GM06990 (cell line): ENCODE measurements around the gene CD82.

Experiments
- DNase-seq: peaks from one replicate; pipeline ENCODE4 v3.0.0-alpha.2; 2011; ENCODE audit not compliant: insufficient read length; ENCODE audit errors: extremely low read depth
- H3K27me3 ChIP-seq: replicated peaks from 2 replicates; pipeline ENCODE4 v1.6.0; 2011; ENCODE audit warnings: low read length; ENCODE audit not compliant: control insufficient read depth, insufficient read depth
- H3K36me3 ChIP-seq: 2 replicates; pipeline ENCODE4 v1.5.1; 2011; ENCODE audit warnings: low read length; ENCODE audit not compliant: control insufficient read depth, insufficient read depth
- H3K4me3 ChIP-seq: replicated peaks from 2 replicates; pipeline ENCODE4 v1.5.1; 2011; ENCODE audit warnings: low read depth, mild to moderate bottlenecking, control low read depth, low read length
- CTCF ChIP-seq: IDR thresholded peaks from 2 replicates; pipeline ENCODE4 v1.5.1; 2011; ENCODE audit warnings: low read length, control low read depth, mild to moderate bottlenecking, inconsistent platforms; ENCODE audit not compliant: insufficient read depth, poor library complexity, severe bottlenecking

Gene CD82

DNA sequence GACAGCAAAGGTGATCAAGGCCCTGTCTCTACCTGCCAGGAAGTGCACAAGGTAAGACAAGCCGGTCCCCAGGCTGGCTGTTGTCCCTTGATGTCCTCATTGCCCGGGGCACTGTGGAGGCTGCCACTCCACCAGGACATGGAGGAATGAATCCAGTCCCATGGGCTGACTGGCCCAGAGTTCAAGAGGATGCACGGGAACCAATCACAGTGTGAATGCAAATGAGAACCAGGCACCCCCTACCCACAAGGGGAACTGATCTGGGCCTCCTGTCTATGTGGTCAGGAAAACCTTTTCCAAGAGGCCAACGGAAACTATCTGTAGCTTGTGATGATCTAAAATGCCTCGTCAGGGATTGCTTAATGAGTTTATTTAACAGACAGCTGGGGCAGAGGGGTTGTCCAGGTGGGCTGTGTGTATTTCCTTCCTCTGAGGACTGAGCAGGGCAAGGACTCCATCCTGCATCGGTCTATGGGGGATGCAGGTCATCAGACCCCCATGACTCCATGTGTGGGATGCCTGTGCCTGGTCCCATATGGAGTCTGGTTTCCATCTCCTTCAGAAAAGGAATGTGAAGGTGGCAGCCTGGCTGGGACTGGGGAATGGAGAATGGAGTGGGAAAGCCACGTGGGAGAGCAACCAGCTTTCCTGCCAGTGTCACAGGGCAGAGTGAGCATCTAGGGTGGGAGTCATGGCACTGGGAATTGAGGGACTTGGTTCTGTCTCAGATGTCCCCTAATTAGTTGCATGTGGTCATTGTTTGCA lies 60.5 kb downstream of the CD82 start:
- peaks cover 6% of the 10 kb centered on the region for H3K36me3 ChIP-seq
- DNase-seq = no peak
- no peak for TF ChIP-seq CTCF
- H3K27me3 ChIP-seq = no peaks in the 10 kb centered on the region
- H3K4me3 ChIP-seq = no peak overlapping the region

DNA sequence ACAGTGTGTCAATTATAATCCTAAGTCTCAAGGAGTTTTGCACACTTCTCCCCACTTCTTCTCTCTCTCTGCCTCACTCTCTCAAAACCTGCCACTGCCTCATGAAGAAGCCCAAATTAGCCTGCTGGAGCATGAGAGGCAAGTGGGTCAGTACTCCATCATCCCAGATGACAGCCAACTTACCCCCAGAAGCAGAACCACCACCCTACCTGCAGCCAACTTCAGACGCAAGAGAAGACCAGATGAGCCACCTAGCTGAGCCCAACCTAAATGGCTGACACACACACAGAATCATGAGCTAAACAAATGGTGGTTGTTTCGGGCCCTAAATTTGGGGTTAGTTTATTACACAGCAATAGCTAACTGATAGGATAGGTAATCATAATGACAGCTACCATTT lies 61.2 kb downstream of the CD82 start:
- no peaks in the 10 kb centered on the region for H3K27me3 ChIP-seq
- peaks cover 3% of the 10 kb centered on the region for H3K36me3 ChIP-seq
- no peak for TF ChIP-seq CTCF
- no peak for DNase-seq
- no peak overlapping the region for H3K4me3 ChIP-seq

GRCh38 chr11:44627165-44627789 lies 61.8 kb downstream of the CD82 start:
- Histone ChIP-seq H3K36me3 (no peaks in the 10 kb centered on the region), H3K4me3 (no peak overlapping the region), H3K27me3 (no peaks in the 10 kb centered on the region)
- no peak for DNase-seq
- no peak for TF ChIP-seq CTCF

- Histone ChIP-seq H3K4me3 (no peak overlapping the region), H3K36me3 (no peaks in the 10 kb centered on the region), H3K27me3 (no peaks in the 10 kb centered on the region)
- DNase-seq = no peak
- TF ChIP-seq CTCF = no peak
These were observed 62.7 kb downstream of the CD82 start for GRCh38 chr11:44627911-44628729.

DNA sequence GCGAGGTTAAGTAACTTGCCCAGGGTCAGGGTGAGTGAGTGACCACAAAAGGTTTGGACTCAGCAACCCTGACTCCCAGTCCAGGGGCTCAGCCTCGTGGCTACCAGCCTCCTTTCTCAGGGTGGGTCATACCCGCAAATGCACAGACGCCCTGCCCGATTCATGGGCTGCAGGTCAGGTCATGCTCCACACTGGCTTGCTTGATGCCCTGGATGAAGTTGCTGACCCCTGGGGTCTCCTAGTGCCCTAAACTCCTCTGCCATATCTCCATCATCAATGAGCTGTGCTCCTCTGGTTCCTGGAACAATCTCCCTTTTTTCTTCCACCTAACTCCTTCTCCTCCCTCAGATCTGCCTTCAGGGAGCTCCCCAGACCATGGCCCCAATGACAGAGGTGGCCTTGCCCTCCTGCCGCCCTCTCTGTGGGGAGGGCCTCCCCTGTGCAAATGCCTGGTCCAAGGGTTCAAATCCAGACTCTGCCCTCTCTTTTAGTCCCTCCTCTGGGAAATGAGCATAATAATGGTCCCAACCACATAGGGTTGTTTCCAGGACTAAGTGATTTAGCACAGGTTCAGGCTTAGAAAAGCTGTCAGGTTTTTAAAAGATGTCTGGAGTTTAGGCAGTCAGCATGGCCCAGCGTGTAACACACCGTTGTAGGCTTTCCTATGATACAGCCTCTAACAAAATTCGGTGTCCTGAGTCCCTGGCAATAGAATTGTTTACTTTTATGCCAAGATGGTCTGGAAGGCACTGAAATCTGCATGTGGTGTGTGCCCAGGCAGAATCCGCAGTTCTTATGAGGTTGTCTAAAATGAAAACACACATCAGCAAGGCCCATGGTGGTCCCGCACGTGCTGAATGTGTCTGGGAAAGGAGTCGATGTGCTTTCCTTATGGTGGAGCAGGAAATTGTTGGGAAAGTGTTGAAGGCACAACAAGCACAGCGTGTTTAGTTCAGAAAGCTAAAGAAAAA lies 63.6 kb downstream of the CD82 start:
- DNase-seq = no peak
- H3K27me3 ChIP-seq = no peaks in the 10 kb centered on the region; the same call in 1 of the 2 replicates
- H3K4me3 ChIP-seq = no peak overlapping the region
- TF ChIP-seq CTCF = no peak
- H3K36me3 ChIP-seq = no peaks in the 10 kb centered on the region
